ENCODE results near the gene GLIPR1L1. TPM values are rescaled to one million over a fixed set of nuclear protein-coding genes. Genes with fewer than 3 reads are reported as not detected.
"Not testable (repeated sequence)": the region's sequence is repeated elsewhere in the genome, so short reads cannot be mapped to it uniquely, and the experiment has no call there.

The GLIPR1L1 gene
- total RNA-seq, 2 experiments from 2014 or later, result not detected

DNA sequence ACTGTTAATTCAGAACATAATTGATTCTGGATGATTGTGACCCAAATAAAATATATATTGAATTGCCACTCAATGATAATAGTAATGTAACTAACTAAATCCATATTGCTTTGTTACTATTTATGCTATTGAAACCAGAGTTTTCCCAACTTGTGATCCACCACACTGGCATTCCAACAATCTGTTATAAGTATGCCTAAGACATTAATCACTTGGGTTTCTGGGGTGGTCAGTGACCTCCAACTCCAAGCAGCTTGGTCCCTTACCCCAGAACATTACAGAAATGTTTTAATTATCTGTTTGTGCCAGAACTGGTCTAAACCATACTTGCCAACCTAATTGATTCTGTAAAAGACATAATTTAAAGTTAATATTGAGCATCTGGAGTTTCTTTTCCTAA is 19.0 kb upstream of the GLIPR1L1 start:
- CTCF ChIA-PET, result no interaction called here
- no peaks in the 10 kb centered on the region for H3K36me3 Mint-ChIP-seq (ENCODE audit: low read depth)
- intact Hi-C loops (cut with DNase I, micrococcal nuclease), result no loop called here

DNA sequence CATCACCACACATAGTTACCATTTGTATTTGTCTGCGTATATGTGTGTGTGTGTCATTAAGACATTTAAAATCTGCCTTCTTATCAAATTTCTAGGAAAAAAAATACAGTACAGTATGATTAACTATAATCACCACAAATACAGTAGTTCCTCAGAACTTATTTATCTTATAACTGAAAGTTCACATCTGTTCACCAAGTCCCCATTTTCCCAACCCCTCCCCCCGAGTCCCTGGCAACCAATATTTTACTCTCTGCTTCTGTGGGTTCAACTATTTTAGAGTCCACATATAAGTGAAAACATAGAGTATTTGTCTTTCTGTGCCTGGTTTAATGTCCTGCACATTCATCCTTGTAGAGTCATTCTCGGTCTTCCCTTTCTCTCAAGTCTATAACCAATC is 16.7 kb upstream of the GLIPR1L1 start:
- ChIA-PET CTCF (interaction anchor here (0.8 kb wide), 1 partner anchor 218 kb away, joined by 3 read pairs; no protein-coding TSS in a partner anchor), POLR2A (no interaction called here)
- peaks cover 4% of the 10 kb centered on the region for H3K27me3 Mint-ChIP-seq
- H3K27ac Mint-ChIP-seq, result no peak overlapping the region
- no peaks in the 10 kb centered on the region for H3K4me1 Mint-ChIP-seq
- DNase-seq (no peak), ATAC-seq (no peak)
- H3K4me3 Mint-ChIP-seq, result no peak overlapping the region
- no peaks in the 10 kb centered on the region for H3K9me3 Mint-ChIP-seq (ENCODE audit: low read depth)
- H3K36me3 Mint-ChIP-seq (ENCODE audit: low read depth), result no peaks in the 10 kb centered on the region
- intact Hi-C loops (cut with DNase I, micrococcal nuclease), result no loop called here

More for the DNA sequence above, 19.0 kb upstream of the GLIPR1L1 start:
- POLR2A ChIA-PET, result no interaction called here
- H3K9me3 Mint-ChIP-seq (ENCODE audit: low read depth), result no peaks in the 10 kb centered on the region
- no peak overlapping the region for H3K4me3 Mint-ChIP-seq
- no peak for DNase-seq
- H3K27ac Mint-ChIP-seq, result no peak overlapping the region
- ATAC-seq, result no peak
- H3K4me1 Mint-ChIP-seq, result no peaks in the 10 kb centered on the region
- peaks cover 4% of the 10 kb centered on the region for H3K27me3 Mint-ChIP-seq

DNA sequence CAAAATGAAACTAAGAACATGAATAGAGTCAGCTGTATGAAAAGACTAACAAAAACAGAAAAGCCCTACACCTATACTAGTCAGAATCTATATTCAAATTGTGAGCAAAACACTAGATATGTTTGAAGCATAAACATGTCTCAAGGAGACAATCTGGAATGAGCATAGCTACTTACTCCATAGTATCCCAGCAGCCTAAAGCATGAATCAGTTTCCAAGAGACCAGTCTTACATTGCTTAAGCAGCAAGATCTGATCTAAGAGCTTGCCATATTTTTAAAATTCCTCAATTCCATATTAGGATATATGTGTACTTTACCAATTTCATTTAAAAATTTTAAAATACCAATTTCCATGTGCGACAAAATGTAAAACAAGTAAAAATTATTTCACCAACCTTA is 12.0 kb upstream of the GLIPR1L1 start:
- no peak overlapping the region for H3K27ac Mint-ChIP-seq
- H3K27me3 Mint-ChIP-seq, result peaks cover 6% of the 10 kb centered on the region
- ChIA-PET POLR2A (no interaction called here), CTCF (interaction anchor here (0.8 to 2.2 kb wide), 2 partner anchors 12 to 49 kb away, joined by 3 to 10 read pairs; partner anchors contain the start of gene GLIPR1L1)
- no peak for ATAC-seq
- no peak for DNase-seq
- intact Hi-C loops (cut with DNase I, micrococcal nuclease), result no loop called here
- no peaks in the 10 kb centered on the region for H3K9me3 Mint-ChIP-seq (ENCODE audit: low read depth)
- no peak overlapping the region for H3K4me3 Mint-ChIP-seq
- no peaks in the 10 kb centered on the region for H3K36me3 Mint-ChIP-seq (ENCODE audit: low read depth)
- H3K4me1 Mint-ChIP-seq, result no peaks in the 10 kb centered on the region

DNA sequence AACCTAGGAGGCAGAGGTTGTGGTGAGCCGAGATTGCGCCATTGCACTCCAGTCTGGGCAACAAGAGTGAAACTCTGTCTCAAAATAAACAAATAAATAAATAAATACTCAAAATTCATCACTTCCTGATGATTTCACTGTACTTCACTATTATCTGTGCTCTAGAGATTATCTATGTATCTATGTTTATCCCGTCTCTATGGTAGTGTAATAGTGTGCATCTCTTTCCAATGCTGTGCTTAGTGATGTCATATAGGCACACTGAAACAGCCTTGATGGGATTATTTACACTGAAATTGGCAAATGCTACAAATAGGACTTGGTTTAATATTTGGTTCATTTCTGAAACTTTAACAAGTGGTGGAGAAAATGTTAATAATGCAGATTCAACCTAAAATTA is 10.8 kb upstream of the GLIPR1L1 start:
- Mint-ChIP-seq H3K27ac (no peak overlapping the region), H3K36me3 (ENCODE audit: low read depth) (no peaks in the 10 kb centered on the region), H3K4me1 (no peaks in the 10 kb centered on the region), H3K4me3 (no peak overlapping the region), H3K9me3 (ENCODE audit: low read depth) (no peaks in the 10 kb centered on the region), H3K27me3 (peaks cover 8% of the 10 kb centered on the region)
- ChIA-PET POLR2A (no interaction called here), CTCF (interaction anchor here (2.2 kb wide), 1 partner anchor 10 kb away, joined by 10 read pairs; the partner anchor contains the start of gene GLIPR1L1)
- DNase-seq (no peak), ATAC-seq (no peak)
- intact Hi-C loops (cut with DNase I, micrococcal nuclease), result no loop called here

DNA sequence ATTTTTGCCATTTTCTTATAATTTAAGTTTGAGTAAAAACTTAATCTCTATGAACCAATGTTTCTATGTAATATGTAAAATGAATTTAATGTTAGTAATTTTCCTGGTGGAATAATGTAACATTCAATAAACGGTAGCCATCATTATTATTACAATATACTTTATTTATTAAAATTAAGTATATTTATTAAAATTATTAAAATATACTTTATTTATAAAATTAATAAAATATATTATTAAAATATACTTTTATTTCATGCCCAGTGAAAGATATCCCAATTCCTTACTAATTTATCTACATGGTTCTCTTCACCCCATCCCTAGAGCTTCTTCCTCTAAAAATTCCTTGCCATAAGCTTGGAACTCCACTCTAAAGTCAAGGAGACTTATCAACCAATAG is 6.8 kb upstream of the GLIPR1L1 start:
- H3K4me1 Mint-ChIP-seq, result peaks cover 8% of the 10 kb centered on the region
- no peak overlapping the region for H3K4me3 Mint-ChIP-seq
- DNase-seq (no peak), ATAC-seq (no peak)
- H3K36me3 Mint-ChIP-seq (ENCODE audit: low read depth), result no peaks in the 10 kb centered on the region
- no peak overlapping the region for H3K27ac Mint-ChIP-seq
- CTCF ChIA-PET, result interaction anchor here (0.5 to 1.0 kb wide), 2 partner anchors 62 to 152 kb away, joined by 3 to 4 read pairs; no protein-coding TSS in a partner anchor
- peaks cover 17% of the 10 kb centered on the region for H3K27me3 Mint-ChIP-seq
- H3K9me3 Mint-ChIP-seq (ENCODE audit: low read depth), result no peaks in the 10 kb centered on the region
- intact Hi-C loops (cut with DNase I, micrococcal nuclease), result no loop called here
- POLR2A ChIA-PET, result no interaction called here

DNA sequence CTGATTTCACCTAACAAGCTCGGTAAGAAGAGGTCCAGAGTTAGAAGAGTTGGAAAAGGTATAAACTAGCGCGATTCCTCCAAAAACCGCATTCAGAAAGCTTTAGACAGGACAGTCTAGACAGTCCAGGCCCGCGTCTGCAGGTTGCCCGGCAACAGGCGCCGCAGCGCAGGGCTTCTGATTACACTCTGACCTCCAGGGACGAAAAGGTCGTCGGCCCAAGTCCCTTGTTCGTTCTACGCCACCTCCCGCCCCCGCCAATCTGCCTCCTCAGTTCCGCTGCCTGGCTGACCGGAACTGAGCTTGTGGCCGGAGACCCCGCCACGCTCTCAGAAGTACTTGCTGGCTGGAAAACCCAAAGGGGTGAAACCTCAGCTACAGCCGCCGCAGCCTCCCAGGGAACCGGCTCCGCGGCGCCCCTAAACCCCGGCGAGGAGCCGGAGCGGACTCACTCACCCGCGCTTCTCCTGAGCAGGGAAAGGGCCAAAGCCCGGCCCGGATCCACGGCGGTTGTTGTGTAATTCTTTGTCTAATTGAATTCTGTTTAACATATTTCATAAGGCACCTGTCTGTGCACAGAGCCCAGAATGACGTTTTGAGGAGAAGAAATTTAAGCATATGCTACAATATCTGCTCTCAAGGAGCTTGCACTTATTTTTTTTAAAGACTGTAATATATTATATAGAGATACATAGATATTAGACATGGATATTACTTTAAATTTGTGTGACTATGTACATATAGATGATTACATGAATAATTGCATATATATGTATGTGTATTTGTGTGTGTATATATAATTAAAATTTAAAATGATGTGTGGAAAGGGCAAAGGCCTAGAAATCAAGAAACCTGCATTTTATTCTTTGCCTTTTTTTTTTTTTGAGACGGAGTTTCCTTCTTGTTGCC is 4.3 kb upstream of the GLIPR1L1 start, which contains the start of gene CAPS2:
Gene CAPS2, minus strand, starts transcription at position 407 of the 909 bp plus-strand sequence. CDS start 3,826 bp downstream, outside the sequence.
- CTCF ChIA-PET, result interaction anchor here (0.9 kb wide), 1 partner anchor 8 kb away, joined by 3 read pairs; no protein-coding TSS in a partner anchor
- no peaks in the 10 kb centered on the region for H3K36me3 Mint-ChIP-seq (ENCODE audit: low read depth)
- H3K4me3 Mint-ChIP-seq, result peak within 1 kb of the TSS; percentile 69
- ATAC-seq, result peak; percentile 87
- H3K4me1 Mint-ChIP-seq, result peaks cover 18% of the 10 kb centered on the region
- no peak within 1 kb of the TSS for H3K27ac Mint-ChIP-seq
- H3K27me3 Mint-ChIP-seq, result peaks cover 23% of the 10 kb centered on the region
- H3K9me3 Mint-ChIP-seq (ENCODE audit: low read depth), result no peaks in the 10 kb centered on the region
- POLR2A ChIA-PET, result interaction anchor here (0.5 kb wide), 1 partner anchor 438 kb away, joined by 4 read pairs; no protein-coding TSS in a partner anchor
- peak; percentile 81 for DNase-seq
- intact Hi-C loops (cut with DNase I, micrococcal nuclease), result loop anchor here (1.0 to 10.0 kb wide), 5 partner anchors 61 to 1127 kb away; partner anchors contain the start of genes BBS10 (in 2 of the 2), GLIPR1L2 (in 1 of the 2) and PHLDA1 (in 1 of the 2)

DNA sequence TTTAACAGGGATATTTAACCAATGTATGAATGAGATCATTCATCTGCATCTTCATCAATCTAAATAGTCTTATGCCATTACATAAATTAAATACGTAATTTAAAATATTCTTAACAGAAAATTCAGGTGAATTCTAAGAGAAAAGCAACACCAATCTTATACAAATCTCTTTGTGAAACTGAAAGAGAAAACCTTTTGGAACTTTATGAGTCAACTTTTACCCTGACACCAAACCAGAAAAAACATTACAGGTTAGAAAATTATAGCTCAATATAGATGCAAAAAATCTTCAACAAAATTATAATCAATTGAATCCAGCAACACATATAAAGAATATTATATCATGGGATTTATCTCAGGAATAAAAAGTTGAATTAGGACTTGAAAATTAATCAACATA is 3.4 kb downstream of the GLIPR1L1 start:
- intact Hi-C loops (cut with DNase I, micrococcal nuclease), result loop anchor here (10.0 kb wide), 1 partner anchor 1007 kb away; the partner anchor contains the start of gene BBS10 (in 2 of the 2)
- POLR2A ChIA-PET, result interaction anchor here (0.6 kb wide), 1 partner anchor 13 kb away, joined by 3 read pairs; no protein-coding TSS in a partner anchor
- Mint-ChIP-seq H3K4me3 (no peak overlapping the region), H3K9me3 (ENCODE audit: low read depth) (no peaks in the 10 kb centered on the region), H3K4me1 (peaks cover 18% of the 10 kb centered on the region), H3K27ac (no peak overlapping the region), H3K27me3 (peaks cover 17% of the 10 kb centered on the region), H3K36me3 (ENCODE audit: low read depth) (no peaks in the 10 kb centered on the region)
- CTCF ChIA-PET, result interaction anchor here (0.5 to 1.4 kb wide), 4 partner anchors 8 to 145 kb away, joined by 3 to 7 read pairs (median 4); partner anchors contain the start of gene CAPS2
- DNase-seq (no peak), ATAC-seq (no peak)

DNA sequence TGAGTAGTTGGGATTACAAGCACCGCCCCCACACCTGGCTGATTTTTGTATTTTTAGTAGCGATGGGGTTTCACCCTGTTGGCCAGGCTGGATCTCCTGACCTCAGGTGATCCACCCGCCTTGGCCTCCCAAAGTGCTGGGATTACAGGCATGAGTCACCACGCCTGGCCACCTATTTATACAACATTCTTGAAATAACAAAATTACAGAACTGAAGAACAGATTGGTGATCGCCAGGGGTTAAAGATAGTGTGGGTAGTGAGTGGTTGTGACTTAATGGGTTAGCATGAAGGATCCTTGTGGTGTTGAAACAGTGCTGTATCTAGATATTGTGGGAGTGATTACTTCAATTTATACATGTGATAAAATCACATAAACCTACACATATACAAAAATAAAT is 7.4 kb downstream of the GLIPR1L1 start:
- intact Hi-C loops (cut with DNase I, micrococcal nuclease), result no loop called here
- POLR2A ChIA-PET, result no interaction called here

DNA sequence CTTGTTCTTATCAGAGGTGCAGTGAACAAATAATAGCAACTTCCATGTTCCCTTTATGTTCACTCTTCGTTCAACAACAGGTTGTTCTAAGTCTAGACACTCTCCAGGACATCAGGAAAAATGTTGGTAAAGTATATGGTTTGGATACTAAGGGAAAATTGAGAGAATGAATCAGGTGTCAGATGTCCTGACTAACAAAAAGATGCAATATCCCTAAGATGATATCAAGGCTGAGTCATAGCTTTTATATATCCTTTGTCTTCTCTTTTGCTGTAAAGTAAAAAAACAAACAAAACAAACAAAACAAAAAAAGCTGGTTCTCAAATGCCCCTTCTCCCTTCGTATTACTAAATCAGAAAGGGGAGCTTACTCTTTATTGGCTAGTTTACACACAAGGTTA is 11.1 kb downstream of the GLIPR1L1 start:
- H3K36me3 Mint-ChIP-seq (ENCODE audit: low read depth), result no peaks in the 10 kb centered on the region
- peaks cover 11% of the 10 kb centered on the region for H3K4me1 Mint-ChIP-seq
- ChIA-PET POLR2A (no interaction called here), CTCF (interaction anchor here (0.6 to 1.0 kb wide), 5 partner anchors 11 to 774 kb away, joined by 3 to 7 read pairs (median 3); partner anchors contain the start of gene GLIPR1L1)
- DNase-seq (no peak), ATAC-seq (no peak)
- intact Hi-C loops (cut with DNase I, micrococcal nuclease), result no loop called here
- H3K4me3 Mint-ChIP-seq, result no peak overlapping the region
- peaks cover 13% of the 10 kb centered on the region for H3K27me3 Mint-ChIP-seq
- H3K27ac Mint-ChIP-seq, result no peak overlapping the region
- no peaks in the 10 kb centered on the region for H3K9me3 Mint-ChIP-seq (ENCODE audit: low read depth)

More for the DNA sequence above, 7.4 kb downstream of the GLIPR1L1 start:
- Mint-ChIP-seq H3K36me3 (ENCODE audit: low read depth) (no peaks in the 10 kb centered on the region), H3K9me3 (ENCODE audit: low read depth) (no peaks in the 10 kb centered on the region), H3K4me3 (no peak overlapping the region), H3K4me1 (peaks cover 17% of the 10 kb centered on the region), H3K27me3 (peaks cover 14% of the 10 kb centered on the region), H3K27ac (no peak overlapping the region)
- CTCF ChIA-PET, result interaction anchor here (1.0 kb wide), 1 partner anchor 8 kb away, joined by 5 read pairs; the partner anchor contains the start of gene GLIPR1L1
- DNase-seq, result no peak
- no peak for ATAC-seq

DNA sequence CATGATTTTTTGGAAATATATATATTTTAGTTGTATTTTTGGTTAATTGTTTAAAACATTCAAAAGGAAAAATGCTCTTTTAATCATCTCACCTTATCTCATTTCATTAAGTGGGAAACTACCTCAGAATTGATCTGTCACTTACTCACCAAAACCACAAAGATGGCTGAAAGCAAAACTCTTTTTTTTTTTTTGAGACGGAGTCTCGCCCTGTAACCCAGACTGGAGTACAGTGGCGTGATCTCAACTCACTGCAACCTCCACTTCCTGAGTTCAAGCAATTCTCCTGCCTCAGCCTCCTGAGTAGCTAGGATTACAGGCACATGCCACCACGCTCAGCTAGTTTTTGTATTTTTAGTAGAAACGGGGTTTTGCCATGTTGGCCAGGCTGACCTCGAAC is 11.7 kb downstream of the GLIPR1L1 start:
- intact Hi-C loops (cut with DNase I, micrococcal nuclease), result loop anchor here (1.0 kb wide), 2 partner anchors 44 to 45 kb away; partner anchors contain the start of gene GLIPR1L2 (in 1 of the 2)
- H3K36me3 Mint-ChIP-seq (ENCODE audit: low read depth); H3K4me3 Mint-ChIP-seq; POLR2A ChIA-PET; H3K27ac Mint-ChIP-seq; H3K9me3 Mint-ChIP-seq (ENCODE audit: low read depth): not testable (repeated sequence)
- peak; percentile 44 for DNase-seq
- ATAC-seq, result peak; percentile 94
- CTCF ChIA-PET, result interaction anchor here (0.9 to 1.0 kb wide), 3 partner anchors 12 to 138 kb away, joined by 3 to 7 read pairs (median 3); partner anchors contain the start of gene GLIPR1L1
- Mint-ChIP-seq H3K27me3 (peaks cover 13% of the 10 kb centered on the region), H3K4me1 (peaks cover 12% of the 10 kb centered on the region)

DNA sequence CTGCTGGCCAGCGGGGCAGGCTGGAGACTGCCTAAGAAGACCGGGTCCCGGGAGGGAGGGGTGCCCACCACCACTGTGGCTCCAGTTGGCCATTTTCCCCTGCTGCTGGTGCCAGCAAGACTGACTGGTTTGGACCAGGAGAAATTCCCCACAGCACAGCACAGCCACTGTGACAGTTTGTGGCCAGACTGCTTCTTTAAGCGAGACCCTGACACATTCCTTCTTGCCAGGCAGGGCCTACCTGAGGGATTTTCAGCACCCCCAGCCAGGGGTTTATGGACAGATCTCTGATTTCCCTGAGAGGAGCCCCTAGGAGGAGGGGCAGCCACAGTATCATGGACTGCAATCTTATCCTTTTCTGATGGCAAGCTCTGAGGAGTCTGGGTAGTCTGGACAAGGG is 15.5 kb downstream of the GLIPR1L1 start:
- Mint-ChIP-seq H3K4me3 (no peak overlapping the region), H3K4me1 (peaks cover 12% of the 10 kb centered on the region), H3K27ac (no peak overlapping the region), H3K36me3 (ENCODE audit: low read depth) (peaks cover 5% of the 10 kb centered on the region), H3K27me3 (peaks cover 6% of the 10 kb centered on the region), H3K9me3 (ENCODE audit: low read depth) (peaks cover 5% of the 10 kb centered on the region)
- ChIA-PET POLR2A (no interaction called here), CTCF (no interaction called here)
- ATAC-seq (no peak), DNase-seq (no peak)
- intact Hi-C loops (cut with DNase I, micrococcal nuclease), result no loop called here

All from activated CD4-positive, alpha-beta T cell treated with anti-CD3 and anti-CD28 coated beads for 36 hours (primary cell).